HL-60/S4 treated with phorbol 12-myristate 13-acetate at 8.2 ng/mL for 4 days and 3 days (cell line): ENCODE data around the gene MRPS18A.
"Not testable (repeated sequence)": the region's sequence is repeated elsewhere in the genome, so short reads cannot be mapped to it uniquely, and the experiment has no call there.

Experiments
- in situ Hi-C: fragments of 300-500 bp; cut with MboI; formaldehyde crosslinking; loops from 2 replicates; pipeline ENCODE4 v1.15.0; 2022; ENCODE audit warnings: low sequenced_read_pairs

The MRPS18A gene

GRCh38 chr6:43671801-43672690, 15.5 kb downstream of the MRPS18A start:
- in situ Hi-C loops, result no loop called here

- in situ Hi-C loops, result no loop called here
These were observed 16.4 kb downstream of the MRPS18A start for GRCh38 chr6:43671011-43671800.

- in situ Hi-C loops, result no loop called here
These were observed 17.0 kb downstream of the MRPS18A start for GRCh38 chr6:43670623-43670986.

DNA sequence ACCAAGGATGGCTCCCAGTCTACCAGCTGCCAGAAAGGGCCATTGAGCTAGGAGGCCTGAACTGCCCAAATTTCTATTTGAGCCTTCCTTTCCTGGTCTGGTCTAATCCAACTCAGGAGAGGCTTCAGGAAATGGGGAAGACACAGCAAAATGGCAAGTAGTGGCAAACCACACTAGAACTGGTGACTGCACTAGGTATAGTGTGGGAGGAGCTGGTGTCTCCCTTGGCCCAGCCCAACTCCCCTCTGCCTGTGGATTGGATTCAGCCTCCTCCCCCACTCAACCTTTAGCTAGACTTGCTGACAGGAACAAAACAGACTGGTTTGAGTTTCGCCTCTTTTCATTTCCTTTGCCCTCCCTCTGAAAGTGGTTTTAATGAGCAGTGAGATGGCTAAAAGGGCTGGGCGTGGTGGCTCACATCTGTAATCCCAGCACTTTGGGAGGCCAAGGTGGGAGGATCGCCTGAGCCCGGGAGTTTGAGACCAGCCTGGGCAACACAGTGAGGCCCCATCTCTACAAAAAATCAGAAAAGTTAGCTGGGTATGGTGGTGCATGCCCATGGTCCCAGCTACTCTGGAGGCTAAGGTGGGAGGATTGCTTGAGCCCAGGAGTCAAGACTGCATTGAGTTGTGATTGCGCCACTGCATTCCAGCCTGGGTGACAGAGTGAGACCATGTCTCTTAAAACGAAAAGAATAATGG, 17.5 kb downstream of the MRPS18A start:
- in situ Hi-C loops, result no loop called here

DNA sequence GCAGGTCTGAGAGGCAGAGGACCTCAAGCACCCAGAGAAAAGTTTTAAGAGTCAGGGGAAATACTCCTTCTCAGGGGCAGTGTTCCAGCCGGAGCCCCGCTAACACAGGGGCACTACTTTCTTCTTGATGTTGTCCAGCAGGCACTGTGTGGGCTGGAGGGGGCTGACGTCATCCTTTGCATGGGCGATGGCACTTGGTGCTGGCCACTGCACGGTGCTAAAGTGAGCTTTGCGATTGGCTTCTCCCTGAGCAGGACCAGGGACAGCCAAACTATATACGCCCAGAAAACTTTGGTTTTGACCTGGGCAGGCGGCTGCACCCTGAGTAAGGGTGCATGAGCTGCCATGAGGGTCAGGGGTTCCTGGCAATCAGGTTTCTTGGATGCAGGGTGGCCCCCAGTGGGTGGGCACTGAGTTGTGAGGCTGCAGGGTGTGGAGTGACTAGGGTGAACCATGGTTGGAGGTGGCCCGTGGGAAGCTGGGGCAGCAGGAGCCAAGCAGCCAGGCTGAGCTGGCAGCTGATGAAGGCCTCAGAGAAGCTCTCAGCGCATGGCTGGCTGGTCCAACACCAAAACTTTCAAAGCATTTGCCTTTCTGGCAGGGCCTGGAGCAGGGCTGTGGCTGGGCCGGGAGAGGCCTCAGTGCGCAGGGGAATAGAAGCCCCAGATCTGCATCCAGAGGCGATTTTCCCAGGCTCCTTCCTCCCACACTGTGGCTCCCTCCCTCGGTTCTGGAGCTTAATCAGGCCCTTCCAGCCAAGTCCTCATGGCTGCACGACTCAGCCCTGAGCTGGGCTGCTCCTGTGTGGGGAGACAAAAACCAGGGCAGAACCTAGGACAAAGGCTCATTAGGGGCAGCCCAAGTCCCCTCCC, 18.3 kb downstream of the MRPS18A start:
- in situ Hi-C loops, result no loop called here

- in situ Hi-C loops, result no loop called here
These were observed 19.2 kb downstream of the MRPS18A start for GRCh38 chr6:43668151-43669028.

GRCh38 chr6:43667245-43668150, 20.1 kb downstream of the MRPS18A start:
- in situ Hi-C loops, result no loop called here

DNA sequence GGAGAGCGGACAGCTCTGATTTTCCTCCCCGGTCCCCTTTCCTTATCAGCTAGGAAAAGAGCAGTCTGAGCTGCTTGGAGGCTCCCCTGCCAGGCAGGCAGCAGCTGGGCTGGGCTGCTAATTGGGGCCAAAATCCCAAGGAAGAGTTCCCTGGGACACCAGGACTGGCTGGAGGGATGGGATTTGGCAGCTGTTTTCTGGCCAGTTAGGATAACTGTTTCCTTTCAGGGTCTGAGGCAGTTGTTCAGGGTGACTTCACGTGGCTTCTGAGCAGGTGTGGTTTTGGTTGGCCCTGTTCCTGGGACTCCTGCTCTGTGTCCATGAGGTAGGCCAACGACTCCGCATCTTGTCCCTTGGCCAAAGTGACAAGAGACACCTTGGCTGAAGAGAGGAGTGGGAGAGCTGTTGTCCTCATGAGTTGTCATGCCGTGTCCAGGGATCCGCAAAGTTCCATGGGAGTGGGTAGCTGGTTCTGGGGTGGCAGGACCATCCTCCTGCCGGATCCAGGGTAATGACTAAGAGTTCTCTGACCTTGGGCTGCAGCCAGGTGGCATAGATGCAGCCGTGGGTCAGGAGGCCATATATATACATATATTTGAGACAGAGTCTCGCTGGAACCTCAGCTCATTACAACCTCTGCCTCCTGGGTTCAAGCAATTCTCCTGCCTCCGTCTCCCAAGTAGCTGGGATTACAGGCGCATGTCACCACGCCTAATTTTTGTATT, 21.2 kb downstream of the MRPS18A start:
- in situ Hi-C loops, result no loop called here

DNA sequence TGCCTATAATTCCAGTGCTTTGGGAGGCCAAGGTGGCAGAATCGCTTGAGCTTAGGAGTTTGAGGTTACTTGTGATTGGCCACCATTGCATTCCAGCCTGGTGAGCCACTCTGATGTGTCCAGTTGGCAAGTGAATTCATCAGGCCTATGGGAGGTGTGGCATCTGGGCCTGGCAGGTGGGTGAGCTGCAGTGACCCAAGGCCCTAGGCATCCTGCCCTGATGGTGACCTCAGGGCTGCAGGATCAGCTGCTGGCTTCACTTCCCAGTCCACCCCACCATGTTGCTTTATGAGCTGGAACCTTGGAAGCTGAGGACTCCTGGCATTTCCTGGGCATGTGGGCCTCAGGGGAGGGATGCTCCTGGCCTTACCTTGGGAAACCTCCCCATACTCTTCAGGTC, 22.2 kb downstream of the MRPS18A start:
- in situ Hi-C loops, result no loop called here

DNA sequence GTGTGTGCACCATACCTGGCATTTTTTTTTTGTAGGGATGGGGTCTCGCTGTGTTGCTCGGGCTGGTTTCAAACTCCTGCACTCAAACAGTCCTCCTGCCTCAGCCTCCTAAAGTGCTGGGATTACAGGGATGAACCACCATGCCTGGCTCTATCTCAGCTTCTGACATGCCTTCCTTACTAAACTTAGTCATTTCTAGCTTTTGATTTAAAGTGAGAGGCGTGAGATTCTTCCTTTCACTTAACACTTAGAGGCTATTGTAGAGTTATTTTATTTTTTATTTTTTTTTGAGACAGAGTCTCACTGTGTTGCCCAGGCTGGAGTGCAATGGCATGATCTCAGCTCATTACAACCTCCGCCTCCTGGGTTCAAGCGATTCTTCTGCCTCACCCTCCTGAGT, 24.6 kb downstream of the MRPS18A start:
- in situ Hi-C loops, result not testable (repeated sequence)

DNA sequence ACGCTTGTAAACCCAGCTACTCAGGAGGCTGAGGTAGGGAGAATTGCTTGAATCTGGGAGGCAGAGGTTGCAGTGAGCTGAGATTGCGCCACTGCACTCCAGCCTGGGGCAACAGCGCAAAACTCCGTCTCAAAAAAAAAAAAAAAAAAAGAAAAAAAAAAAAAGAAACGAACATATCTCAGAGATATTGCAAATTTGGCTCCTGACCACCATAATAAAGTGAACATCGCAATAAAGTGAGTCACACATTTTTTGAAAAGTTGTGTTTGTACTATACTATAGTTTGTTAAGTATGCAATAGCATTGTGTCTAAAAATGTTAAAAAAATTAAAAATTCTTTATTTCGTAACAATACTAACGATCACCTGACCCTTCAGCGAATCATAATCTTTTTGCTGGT, 29.4 kb downstream of the MRPS18A start:
- in situ Hi-C loops, result no loop called here

- in situ Hi-C loops, result no loop called here
These were observed 30.3 kb downstream of the MRPS18A start for GRCh38 chr6:43657221-43657802.

DNA sequence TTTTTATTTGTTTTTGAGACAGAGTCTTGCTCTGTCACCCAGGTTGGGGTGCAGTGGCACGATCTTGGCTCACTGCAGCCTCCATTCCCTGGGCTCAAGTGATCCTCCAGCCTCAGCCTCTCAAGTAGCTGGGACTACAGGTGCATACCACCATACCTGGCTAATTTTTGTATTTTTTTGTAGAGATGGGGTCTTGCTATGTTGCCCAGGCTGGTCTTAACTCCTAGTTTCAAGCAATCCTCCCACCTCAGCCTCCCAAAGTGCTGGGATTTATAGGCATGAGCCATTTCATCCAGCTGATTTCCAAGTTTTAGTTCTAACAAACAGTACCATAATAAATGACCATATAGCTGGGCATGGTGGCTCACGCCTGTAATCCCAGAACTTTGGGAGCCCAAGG, 34.8 kb downstream of the MRPS18A start:
- in situ Hi-C loops, result not testable (repeated sequence)

GRCh38 chr6:43648248-43648647, 39.3 kb downstream of the MRPS18A start:
- in situ Hi-C loops, result no loop called here

- in situ Hi-C loops, result no loop called here
These were observed 40.0 kb downstream of the MRPS18A start for GRCh38 chr6:43647613-43648012.

DNA sequence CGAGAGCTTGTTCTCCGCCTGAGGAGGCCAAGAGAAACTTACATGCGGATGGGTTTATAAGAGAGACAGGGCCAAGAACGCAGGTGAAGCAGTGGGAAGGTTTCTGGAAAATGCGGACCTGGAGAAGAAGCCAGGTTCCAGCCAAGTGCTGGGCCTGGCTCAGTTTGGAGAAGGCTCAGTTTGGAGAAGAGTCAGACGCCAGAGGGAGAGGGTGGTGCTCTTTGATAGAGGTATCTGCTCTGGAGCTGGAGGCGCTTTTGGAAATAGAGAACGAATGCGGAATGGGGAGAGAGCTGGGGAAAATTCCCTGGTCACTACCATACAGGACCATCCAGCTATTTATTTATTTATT, 42.0 kb downstream of the MRPS18A start:
- in situ Hi-C loops, result no loop called here

DNA sequence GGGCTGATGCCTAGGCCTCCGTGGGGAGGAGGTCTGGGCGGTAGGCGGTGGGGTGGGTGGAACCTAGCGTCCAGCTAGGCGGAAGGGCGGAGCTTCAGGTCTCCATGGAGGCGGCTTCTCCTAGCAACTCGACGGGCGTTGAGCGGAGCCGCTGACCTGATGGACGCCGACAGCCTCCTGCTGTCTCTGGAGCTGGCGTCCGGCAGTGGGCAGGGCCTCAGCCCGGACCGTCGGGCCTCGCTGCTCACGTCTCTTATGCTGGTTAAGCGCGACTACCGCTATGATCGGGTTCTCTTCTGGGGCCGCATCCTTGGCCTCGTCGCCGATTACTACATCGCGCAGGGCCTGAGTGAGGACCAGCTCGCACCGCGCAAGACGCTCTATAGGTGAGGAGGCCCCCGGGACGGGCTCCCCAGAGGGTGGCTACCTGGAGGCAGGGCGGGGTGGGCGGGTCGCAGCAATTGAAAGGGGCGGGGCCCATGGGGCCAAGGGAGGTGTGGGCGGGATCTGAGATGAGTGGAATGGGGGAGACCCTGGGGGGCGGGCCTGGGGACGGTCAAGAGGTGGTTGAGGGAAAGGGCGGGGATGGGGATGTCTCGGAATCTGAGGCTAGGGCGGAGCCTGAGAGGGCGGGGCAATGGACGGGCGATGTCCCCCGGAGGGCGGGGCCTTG, 42.5 kb downstream of the MRPS18A start, which contains the start of gene RSPH9:
TSS of gene RSPH9 (plus strand) at position 97 of the 673 bp plus-strand sequence. CDS start at position 160, 63 bp downstream.
- in situ Hi-C loops, result no loop called here
